DOHH2 (cell line): Measurements from ENCODE around the gene ST6GALNAC6.
A peak's percentile ranks its signal among the peaks of the same experiment; 100 is the strongest.
"Not testable (repeated sequence)": the region's sequence is repeated elsewhere in the genome, so short reads cannot be mapped to it uniquely, and the experiment has no call there.

Source experiments
- H3F3A ChIP-seq: fragments of 200-600 bp; sonication (generic), shearing (Covaris generic); 2 replicates; pipeline ENCODE4 v1.6.0; 2016; ENCODE audit warnings: antibody characterized with exemption, mild to moderate bottlenecking; ENCODE audit not compliant: control insufficient read depth, insufficient read depth
- H3K27ac ChIP-seq: fragments of 200-600 bp; sonication (generic); 2 replicates; pipeline ENCODE4 v1.5.1; 2014; ENCODE audit warnings: low read depth, mild to moderate bottlenecking, low read length, moderate library complexity
- H3K27me3 ChIP-seq: fragments of 200-600 bp; sonication (generic); 2 replicates; pipeline ENCODE4 v1.6.1; 2014; ENCODE audit warnings: mild to moderate bottlenecking, low read length, mixed read lengths; ENCODE audit not compliant: control insufficient read depth
- H3K36me3 ChIP-seq: fragments of 200-600 bp; sonication (generic); 2 replicates; pipeline ENCODE4 v1.6.1; 2014; ENCODE audit warnings: mild to moderate bottlenecking, low read length, moderate library complexity, mixed read lengths; ENCODE audit not compliant: control insufficient read depth
- H3K4me1 ChIP-seq: fragments of 200-600 bp; sonication (generic); 2 replicates; pipeline ENCODE4 v1.6.1; 2014; ENCODE audit warnings: mild to moderate bottlenecking, low read length, mixed read lengths; ENCODE audit not compliant: control insufficient read depth
- H3K4me2 ChIP-seq: fragments of 200-600 bp; sonication (generic); 2 replicates; pipeline ENCODE4 v1.6.0; 2014; ENCODE audit warnings: mild to moderate bottlenecking, low read length, moderate library complexity
- H3K4me3 ChIP-seq: fragments of 200-600 bp; sonication (generic); 2 replicates; pipeline ENCODE4 v1.5.1; 2014; ENCODE audit warnings: mild to moderate bottlenecking, low read length, mixed read lengths
- H3K79me2 ChIP-seq: fragments of 200-600 bp; sonication (generic); 2 replicates; pipeline ENCODE4 v1.6.1; 2014; ENCODE audit warnings: mild to moderate bottlenecking, low read length, mixed read lengths; ENCODE audit not compliant: control insufficient read depth
- H3K9me2 ChIP-seq: fragments of 200-600 bp; sonication (generic); replicated peaks from 2 replicates; pipeline ENCODE4 v1.6.1; 2014; ENCODE audit warnings: mild to moderate bottlenecking, low read length, mixed read lengths; ENCODE audit not compliant: control insufficient read depth
- H3K9me3 ChIP-seq: fragments of 200-600 bp; sonication (generic); 2 replicates; pipeline ENCODE4 v1.6.1; 2014; ENCODE audit warnings: antibody characterized with exemption, low read length, mixed read lengths; ENCODE audit not compliant: control insufficient read depth, insufficient read depth
- H4K20me1 ChIP-seq: fragments of 200-600 bp; sonication (generic); 2 replicates; pipeline ENCODE4 v1.6.0; 2014; ENCODE audit warnings: low read depth, mild to moderate bottlenecking, antibody characterized with exemption, low read length, moderate library complexity; ENCODE audit not compliant: control insufficient read depth, insufficient read depth
- CTCF ChIP-seq: fragments of 200-600 bp; sonication (generic); IDR thresholded peaks from one replicate; pipeline ENCODE4 v1.5.1; 2014; ENCODE audit warnings: antibody characterized with exemption, mild to moderate bottlenecking, low read depth, low read length; ENCODE audit not compliant: poor library complexity, severe bottlenecking
- EZH2phosphoT487 ChIP-seq: fragments of 200-600 bp; sonication (generic); IDR thresholded peaks from 2 replicates; pipeline ENCODE4 v1.6.1; 2017; ENCODE audit warnings: borderline replicate concordance, mild to moderate bottlenecking, antibody characterized with exemption, low read length, moderate library complexity, mixed read lengths

The ST6GALNAC6 gene

GRCh38 chr9:127884427-127884911 lies 14.9 kb downstream of the ST6GALNAC6 start:
- no peak overlapping the region for H3K27ac ChIP-seq
- H3K9me2 ChIP-seq = no peaks in the 10 kb centered on the region
- no peak overlapping the region for H3K4me2 ChIP-seq
- H4K20me1 ChIP-seq = no peaks in the 10 kb centered on the region
- peaks cover 21% of the 10 kb centered on the region for H3K36me3 ChIP-seq
- TF ChIP-seq EZH2phosphoT487 = no peak
- no peak for TF ChIP-seq CTCF
- H3K79me2 ChIP-seq = no peaks in the 10 kb centered on the region
- peaks cover 22% of the 10 kb centered on the region for H3K4me1 ChIP-seq
- no peaks in the 10 kb centered on the region for H3K9me3 ChIP-seq
- no peak overlapping the region for H3K4me3 ChIP-seq
- no peaks in the 10 kb centered on the region for H3K27me3 ChIP-seq
- H3F3A ChIP-seq = peaks cover 14% of the 10 kb centered on the region

- H3K4me2 ChIP-seq = no peak overlapping the region
- no peaks in the 10 kb centered on the region for H3K9me2 ChIP-seq
- TF ChIP-seq CTCF = no peak
- TF ChIP-seq EZH2phosphoT487 = no peak
- H3K79me2 ChIP-seq = no peaks in the 10 kb centered on the region
- H4K20me1 ChIP-seq = no peaks in the 10 kb centered on the region
- H3K27ac ChIP-seq = no peak overlapping the region
- no peaks in the 10 kb centered on the region for H3K9me3 ChIP-seq
- H3K4me1 ChIP-seq = peaks cover 28% of the 10 kb centered on the region
- H3K4me3 ChIP-seq = no peak overlapping the region
- H3K36me3 ChIP-seq = peaks cover 21% of the 10 kb centered on the region
- H3K27me3 ChIP-seq = no peaks in the 10 kb centered on the region
- peaks cover 14% of the 10 kb centered on the region for H3F3A ChIP-seq
These were observed 15.4 kb downstream of the ST6GALNAC6 start for GRCh38 chr9:127883959-127884358.

GRCh38 chr9:127881715-127882114 lies 17.7 kb downstream of the ST6GALNAC6 start:
- not testable (repeated sequence) for H4K20me1 ChIP-seq, H3K79me2 ChIP-seq, H3K4me2 ChIP-seq, H3K36me3 ChIP-seq, H3K4me3 ChIP-seq, H3K27ac ChIP-seq, H3K9me2 ChIP-seq, H3K27me3 ChIP-seq, H3K9me3 ChIP-seq
- peaks cover 14% of the 10 kb centered on the region for H3F3A ChIP-seq
- H3K4me1 ChIP-seq = peaks cover 33% of the 10 kb centered on the region

GRCh38 chr9:127880143-127880542 lies 19.3 kb downstream of the ST6GALNAC6 start:
- TF ChIP-seq EZH2phosphoT487 = no peak
- no peak for TF ChIP-seq CTCF
- Histone ChIP-seq H3K9me2 (no peaks in the 10 kb centered on the region), H3K4me3 (peak overlapping the region; percentile 27; the same call in 1 of the 2 replicates), H3F3A (peaks cover 14% of the 10 kb centered on the region), H3K36me3 (no peaks in the 10 kb centered on the region), H4K20me1 (no peaks in the 10 kb centered on the region), H3K27me3 (no peaks in the 10 kb centered on the region), H3K4me1 (peaks cover 33% of the 10 kb centered on the region), H3K9me3 (no peaks in the 10 kb centered on the region), H3K79me2 (no peaks in the 10 kb centered on the region), H3K27ac (0 out of 2 replicates have a peak overlapping the region, but pooled peaks have one; percentile 24), H3K4me2 (peak overlapping the region; percentile 42)
